ENCODE results near the gene LUZP2. TPM values are rescaled to one million over a fixed set of nuclear protein-coding genes. Genes with fewer than 3 reads are reported as not detected.

The LUZP2 gene
- total RNA-seq, 1 experiment from 2014 or later, result 3.8 TPM

GRCh38 chr11:24747275-24748251, 250.7 kb downstream of the LUZP2 start (continued):
- no peak for TF ChIP-seq ZNF532 (CRISPR knock-in tag; IDR thresholded peaks at IDR 0.05; ENCODE audit: borderline replicate concordance)

- H3K4me3 Mint-ChIP-seq, result no peak overlapping the region
- ChIA-PET POLR2A (no interaction called here), CTCF (no interaction called here)
- ATAC-seq (no peak), DNase-seq (ENCODE audit: low spot score) (no peak)
- H3K27ac Mint-ChIP-seq, result peak overlapping the region; percentile 31; the same call in 1 of the 2 replicates
- TF ChIP-seq MYBL2 (CRISPR knock-in tag; IDR thresholded peaks at IDR 0.05) (no peak), ZNF232 (CRISPR knock-in tag; IDR thresholded peaks at IDR 0.05) (no peak), ESRRA (CRISPR knock-in tag; IDR thresholded peaks at IDR 0.05; ENCODE audit: borderline replicate concordance) (no peak), EMX1 (CRISPR knock-in tag; IDR thresholded peaks at IDR 0.05) (no peak), ZBTB21 (CRISPR knock-in tag; IDR thresholded peaks at IDR 0.05; ENCODE audit: borderline replicate concordance) (no peak), ERG (CRISPR knock-in tag; IDR thresholded peaks at IDR 0.05) (no peak), CTCF (IDR thresholded peaks at IDR 0.05) (no peak), MLX (CRISPR knock-in tag; IDR thresholded peaks at IDR 0.05) (no peak), NFYB (CRISPR knock-in tag; conservative IDR thresholded peaks at IDR 0.05; ENCODE audit: low read depth) (no peak), RELA (CRISPR knock-in tag; IDR thresholded peaks at IDR 0.05; ENCODE audit: borderline replicate concordance) (no peak), PREB (CRISPR knock-in tag; IDR thresholded peaks at IDR 0.05; ENCODE audit: borderline replicate concordance) (no peak), ZNF121 (CRISPR knock-in tag; IDR thresholded peaks at IDR 0.05) (no peak), KAT7 (CRISPR knock-in tag; IDR thresholded peaks at IDR 0.05; ENCODE audit: borderline replicate concordance) (no peak)
- H3K9me3 Mint-ChIP-seq, result peaks cover 23% of the 10 kb centered on the region
- H3K4me1 Mint-ChIP-seq, result peaks cover 21% of the 10 kb centered on the region
- no peaks in the 10 kb centered on the region for H3K27me3 Mint-ChIP-seq (ENCODE audit: low read depth)
- H3K36me3 Mint-ChIP-seq, result no peaks in the 10 kb centered on the region
Measured at GRCh38 chr11:24748261-24748660, 251.4 kb downstream of the LUZP2 start.
